GM21447 (cell line): ENCODE results near the gene OR5L2.
"Not testable (repeated sequence)": the region's sequence is repeated elsewhere in the genome, so short reads cannot be mapped to it uniquely, and the experiment has no call there.

Source experiments
- ATAC-seq: cut with Tn5 transposase; IDR thresholded peaks from one replicate; pipeline ENCODE4 v1.9.1; 2021; ENCODE audit not compliant: unreplicated experiment

Gene OR5L2

DNA sequence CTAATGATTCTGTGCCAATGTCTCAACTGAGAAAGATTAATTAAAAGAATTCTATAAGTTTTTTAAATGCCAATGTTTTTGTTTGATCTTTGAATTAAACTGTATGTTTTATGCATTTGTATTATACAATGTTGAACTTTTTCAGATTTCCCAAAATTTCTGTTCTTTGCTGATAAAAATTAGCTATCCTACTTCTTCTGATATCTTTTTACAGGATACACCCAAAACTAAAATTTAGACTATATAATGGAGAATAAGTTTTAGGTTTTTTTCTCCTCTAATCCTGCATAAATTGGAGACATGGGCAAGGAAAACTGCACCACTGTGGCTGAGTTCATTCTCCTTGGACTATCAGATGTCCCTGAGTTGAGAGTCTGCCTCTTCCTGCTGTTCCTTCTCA lies at the start of gene OR5L2:
Gene OR5L2, plus strand, starts transcription at position 301 of the 400 bp plus-strand sequence. Its CDS starts 0 bp downstream, at position 301.
- ATAC-seq, result no peak

DNA sequence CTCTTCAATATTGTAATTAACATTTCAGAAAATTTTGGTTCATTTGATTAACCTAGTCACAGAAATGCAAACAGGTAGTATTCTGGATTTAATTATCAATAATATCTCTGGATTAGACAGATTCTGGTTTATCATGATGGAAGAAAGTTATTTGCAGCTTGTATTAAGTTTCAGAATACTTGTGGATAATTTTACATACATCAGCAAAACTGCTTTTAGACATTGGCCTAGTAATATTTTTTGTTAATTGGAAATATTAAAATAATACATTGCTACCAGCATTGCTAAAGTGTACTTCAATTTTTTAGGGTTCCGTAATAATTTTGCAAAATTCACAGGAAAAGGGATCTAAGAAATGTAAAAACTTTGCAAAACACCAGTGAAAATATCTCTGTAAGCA lies 35.4 kb upstream of the OR5L2 start:
- ATAC-seq, result no peak

DNA sequence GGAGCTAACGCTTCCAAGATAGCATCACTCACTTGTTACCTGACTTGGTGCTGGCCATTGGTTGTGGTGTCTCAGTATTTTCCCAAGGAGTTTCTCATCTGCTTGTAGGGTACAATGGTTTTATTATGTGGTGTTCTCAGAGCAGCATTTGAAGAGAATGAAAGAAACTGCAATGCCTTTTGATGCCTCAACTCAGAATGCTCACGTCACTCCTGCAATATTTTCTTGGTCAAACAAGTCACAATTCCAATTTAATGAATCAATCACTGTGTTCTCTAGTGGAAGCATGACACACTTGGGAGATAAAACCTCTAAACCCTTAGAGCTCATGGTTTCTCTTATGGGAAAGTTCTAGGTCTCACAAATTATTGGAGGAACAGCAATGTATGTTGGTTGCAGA lies 33.7 kb upstream of the OR5L2 start:
- ATAC-seq, result no peak

DNA sequence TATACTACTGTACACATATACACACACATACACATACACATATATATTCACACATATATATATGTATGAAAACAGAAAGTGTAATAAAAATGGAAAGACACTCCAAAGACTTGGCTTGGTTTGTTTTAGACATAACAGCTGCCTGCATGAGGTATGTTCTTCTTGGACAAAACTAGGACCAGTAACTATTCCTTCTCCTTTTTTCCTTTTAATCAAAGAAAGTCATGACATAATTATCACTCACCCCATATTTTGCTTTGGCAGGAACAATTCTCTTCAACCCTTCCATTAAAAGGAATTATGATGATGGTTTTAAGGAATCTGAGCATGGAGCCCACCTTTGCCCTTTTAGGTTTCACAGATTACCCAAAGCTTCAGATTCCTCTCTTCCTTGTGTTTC lies 31.8 kb upstream of the OR5L2 start, which contains the start of gene OR5D14:
Gene OR5D14, plus strand, starts transcription at position 301 of the 400 bp plus-strand sequence. Its CDS starts 0 bp downstream, at position 301.
- no peak for ATAC-seq

DNA sequence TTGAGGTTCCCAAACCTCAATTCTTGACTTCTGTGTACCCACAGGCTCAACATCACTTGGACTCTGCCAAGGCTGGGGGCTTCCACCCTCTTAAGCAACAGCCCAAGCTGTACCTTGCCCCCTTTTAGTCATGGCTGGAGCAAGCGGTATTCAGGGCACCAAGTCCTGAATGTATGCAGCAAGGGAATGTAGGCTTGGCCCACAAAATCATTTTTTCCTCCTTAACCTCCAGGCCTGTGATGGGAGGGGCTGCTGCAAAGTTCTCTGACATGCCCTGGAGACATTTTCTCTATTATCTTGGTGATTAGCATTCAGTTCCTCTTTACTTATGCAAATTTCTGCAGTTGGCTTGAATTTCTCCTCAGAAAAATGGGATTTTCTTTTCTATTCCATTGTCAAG lies 20.8 kb upstream of the OR5L2 start:
- no peak for ATAC-seq

DNA sequence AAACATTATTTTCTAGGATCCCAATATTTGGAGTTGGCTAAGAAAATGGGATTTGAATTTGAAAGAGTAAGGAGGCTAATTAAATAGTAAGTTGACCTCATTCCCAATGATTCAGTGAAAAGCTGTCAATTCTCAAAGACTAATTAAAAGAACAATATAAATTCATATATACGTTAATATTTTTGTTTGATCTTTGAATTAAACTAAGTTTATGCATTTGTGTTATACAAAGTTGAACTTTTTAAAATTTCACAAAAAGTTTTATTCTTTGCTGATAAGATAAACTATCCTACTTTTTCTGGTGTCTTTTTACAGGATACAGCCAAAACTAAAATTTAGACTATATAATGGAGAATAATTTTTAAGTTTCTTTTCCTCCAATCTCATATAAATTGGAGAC lies 16.0 kb upstream of the OR5L2 start, which contains the start of gene OR5L1:
Gene OR5L1, plus strand, starts transcription at position 301 of the 400 bp plus-strand sequence. CDS start 100 bp downstream, outside the sequence.
- ATAC-seq, result no peak

DNA sequence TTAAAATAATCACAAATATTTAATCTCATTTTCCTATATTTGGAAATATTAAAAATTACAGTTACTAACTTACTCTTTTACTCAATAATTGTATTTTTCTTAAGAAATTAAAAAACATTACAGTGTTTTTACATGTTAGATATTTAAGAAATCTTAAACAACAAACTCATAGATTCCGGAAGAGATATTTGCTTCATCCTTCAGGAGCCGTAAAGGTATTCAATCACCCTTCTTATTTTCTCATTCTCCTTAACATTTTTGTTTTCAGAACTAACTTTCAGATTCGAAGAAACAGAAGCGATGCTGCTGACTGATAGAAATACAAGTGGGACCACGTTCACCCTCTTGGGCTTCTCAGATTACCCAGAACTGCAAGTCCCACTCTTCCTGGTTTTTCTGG lies 7.7 kb upstream of the OR5L2 start, which contains the start of gene OR5D18:
Gene OR5D18, plus strand, starts transcription at position 301 of the 400 bp plus-strand sequence. Its CDS starts 0 bp downstream, at position 301.
- ATAC-seq, result no peak

DNA sequence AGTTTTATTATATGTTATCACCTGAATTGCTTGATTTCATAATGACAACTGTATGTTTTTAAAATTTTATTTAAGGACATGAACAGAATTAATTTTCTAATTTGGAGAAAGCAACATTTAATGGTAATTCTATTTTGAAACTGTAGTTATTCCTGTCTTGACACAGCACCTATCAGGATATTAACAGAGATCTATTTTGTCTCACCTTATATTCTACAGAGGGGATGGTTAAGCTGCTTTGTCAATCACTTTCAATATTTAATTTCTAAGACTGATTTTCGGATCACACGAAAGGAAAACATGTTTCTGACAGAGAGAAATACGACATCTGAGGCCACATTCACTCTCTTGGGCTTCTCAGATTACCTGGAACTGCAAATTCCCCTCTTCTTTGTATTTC lies 11.4 kb downstream of the OR5L2 start, which contains the start of gene OR5D16:
Gene OR5D16, plus strand, starts transcription at position 301 of the 400 bp plus-strand sequence. Its CDS starts 0 bp downstream, at position 301.
- ATAC-seq, result no peak

DNA sequence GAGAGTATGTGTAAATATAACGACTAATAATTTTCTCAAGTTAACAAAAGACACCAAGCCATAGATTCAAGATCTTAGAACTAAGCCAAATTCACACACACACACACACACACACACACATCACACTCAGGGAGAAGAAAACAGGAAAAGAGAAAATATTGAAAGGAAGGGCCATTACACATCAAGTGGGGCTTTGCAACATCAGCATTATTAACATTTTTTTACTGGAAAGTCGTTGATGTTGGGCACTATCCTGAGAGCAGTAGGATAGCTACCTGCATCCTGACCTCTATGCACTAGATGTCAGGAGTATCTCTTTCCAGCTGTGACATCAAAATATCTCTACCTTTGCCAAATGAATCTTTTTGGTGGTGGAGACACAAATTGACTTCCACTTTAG lies 20.4 kb downstream of the OR5L2 start:
- no peak for ATAC-seq

DNA sequence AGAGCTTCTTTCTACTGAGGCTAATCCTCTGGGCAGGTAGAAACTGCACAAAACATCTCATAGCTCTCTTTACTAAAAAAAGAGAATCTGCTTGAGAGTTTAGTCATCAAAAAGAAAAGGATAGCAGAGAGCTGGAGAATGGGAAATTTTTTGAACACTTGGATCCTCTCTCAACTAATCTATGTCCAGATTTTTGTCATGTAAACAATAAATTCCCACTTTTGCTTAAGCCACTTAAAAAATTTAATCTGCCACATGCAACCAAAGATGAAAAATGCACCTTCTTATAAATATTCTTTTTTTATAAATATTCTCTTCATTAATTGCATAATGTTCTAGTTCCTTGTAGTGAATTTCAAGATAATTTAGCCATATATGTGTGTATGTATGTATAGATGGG lies 22.0 kb downstream of the OR5L2 start:
- no peak for ATAC-seq

DNA sequence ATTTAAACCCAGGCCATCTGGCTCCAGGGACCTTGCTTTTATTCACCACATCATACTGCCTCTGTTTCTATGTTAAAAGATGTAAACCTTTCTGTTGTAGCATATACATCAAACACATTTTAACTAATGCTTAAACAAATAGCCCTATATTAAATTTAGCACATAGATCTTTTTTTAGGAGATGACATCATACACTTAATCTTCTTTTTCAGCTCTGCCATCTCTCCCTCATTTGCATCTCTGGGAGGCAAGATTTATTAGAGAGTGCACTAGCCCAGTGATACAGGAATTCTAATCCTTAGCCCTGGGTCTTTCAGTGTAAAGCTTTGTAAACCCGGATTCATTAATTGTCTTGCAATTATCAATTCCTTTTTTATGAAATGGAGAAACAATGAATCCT lies 25.1 kb downstream of the OR5L2 start:
- no peak for ATAC-seq

DNA sequence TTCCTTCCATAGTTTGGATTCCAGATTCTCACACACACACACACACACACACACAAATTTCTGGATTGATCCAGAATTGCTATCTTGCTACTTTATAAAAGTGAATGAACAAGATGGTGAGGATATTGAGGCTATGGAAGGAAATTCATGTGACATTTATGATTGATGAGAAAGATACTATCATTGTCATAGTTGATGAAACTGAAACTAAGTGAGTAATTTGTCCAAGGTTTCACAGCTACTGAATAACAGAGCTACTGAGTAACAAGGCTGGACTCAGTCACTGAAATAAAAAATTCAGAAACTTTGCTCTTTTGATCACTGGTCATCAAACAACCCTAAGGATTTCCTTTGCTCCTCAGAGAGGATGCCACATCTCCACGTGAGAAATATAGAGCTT lies 27.7 kb downstream of the OR5L2 start:
- ATAC-seq, result no peak

DNA sequence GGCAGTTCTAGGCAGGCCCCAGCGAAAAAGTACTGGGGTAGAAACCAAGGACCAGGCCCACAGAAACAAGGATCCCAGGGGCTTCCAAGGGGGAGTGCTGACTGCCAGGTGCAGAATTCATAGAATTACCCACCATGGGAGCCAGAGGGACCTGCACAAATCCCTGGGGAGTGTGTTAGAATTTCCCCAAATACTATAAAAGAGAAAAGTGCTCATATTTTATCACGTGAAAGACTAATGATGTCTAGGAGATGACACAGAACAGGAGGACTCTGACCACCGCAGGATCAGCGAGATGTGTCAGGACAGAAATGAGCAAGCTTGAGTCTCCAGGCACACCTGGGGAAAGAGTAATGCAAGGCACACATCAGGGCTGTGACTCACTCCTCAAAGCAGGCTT lies 40.3 kb downstream of the OR5L2 start:
- ATAC-seq, result not testable (repeated sequence)

DNA sequence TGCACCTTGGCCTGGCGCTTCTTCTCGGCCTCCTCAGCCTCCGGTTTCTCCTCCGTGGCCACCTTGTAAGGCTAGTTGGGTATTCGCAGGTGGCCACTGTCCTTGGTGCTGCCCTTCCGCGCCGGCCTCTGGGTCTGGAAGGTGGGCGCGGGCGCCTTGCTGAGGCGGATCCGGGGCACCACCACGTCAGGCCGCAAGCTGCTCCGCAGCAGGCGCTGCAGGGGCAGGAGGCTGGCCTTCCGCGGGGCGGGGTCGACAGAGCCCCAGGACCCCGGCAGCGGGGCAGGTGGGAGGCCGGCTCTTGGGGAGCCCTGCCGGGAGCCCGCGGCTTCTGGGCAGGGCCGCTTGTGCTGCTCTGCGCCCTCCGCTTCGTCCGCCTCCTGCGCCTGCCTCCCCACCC lies 45.7 kb downstream of the OR5L2 start:
- not testable (repeated sequence) for ATAC-seq

DNA sequence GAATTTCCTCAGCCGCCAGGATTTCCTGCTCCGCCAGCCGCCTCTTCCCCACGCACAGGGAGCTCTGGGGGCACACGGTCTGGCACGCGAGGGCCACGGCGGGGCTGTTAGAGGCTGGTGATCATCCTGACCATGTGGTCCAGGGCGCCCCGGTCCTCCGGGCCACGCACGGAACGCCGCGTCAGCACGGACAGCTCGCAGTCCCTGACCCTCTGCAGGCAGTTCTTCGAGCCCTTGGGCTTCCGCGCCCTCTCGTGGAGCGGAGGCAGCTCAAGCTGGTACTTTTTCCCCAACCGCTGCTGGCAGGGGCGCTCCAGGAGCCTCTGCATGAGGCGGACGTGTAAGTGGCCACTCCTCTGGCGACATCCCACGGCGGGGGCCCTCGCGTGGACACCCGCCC lies 46.1 kb downstream of the OR5L2 start:
- ATAC-seq, result not testable (repeated sequence)
